ENCODE results near the gene RIPK3.

Gene RIPK3

GRCh38 chr14:24307575-24308341 lies 32.0 kb downstream of the RIPK3 start, which contains the start of gene CIDEB:
Gene CIDEB, minus strand, starts transcription at chr14:24307977. Its CDS starts 119 bp downstream, at chr14:24307858.
- TF ChIP-seq SIN3A (IDR thresholded peaks at IDR 0.05; ENCODE audit: borderline replicate concordance, insufficient read depth, low read length) (no peak), POLR2AphosphoS5 (IDR thresholded peaks at IDR 0.05; ENCODE audit: low read depth, low read length) (no peak), TAF1 (IDR thresholded peaks at IDR 0.05; ENCODE audit: borderline replicate concordance, insufficient read depth, low read length) (no peak), REST (IDR thresholded peaks at IDR 0.05; ENCODE audit: insufficient read depth in 1 of 2, low read depth in 2 of 2, low read length in 2 of 2) (no peak)

- TF ChIP-seq TAF1 (IDR thresholded peaks at IDR 0.05; ENCODE audit: borderline replicate concordance, insufficient read depth, low read length) (no peak), FOXP2 (optimal IDR thresholded peaks at IDR 0.05; ENCODE audit: borderline replicate concordance, extremely low read depth, extremely low read length, insufficient read depth) (no peak), SIN3A (IDR thresholded peaks at IDR 0.05; ENCODE audit: borderline replicate concordance, insufficient read depth, low read length) (no peak), REST (IDR thresholded peaks at IDR 0.05; ENCODE audit: insufficient read depth in 1 of 2, low read depth in 2 of 2, low read length in 2 of 2) (no peak), POLR2AphosphoS5 (IDR thresholded peaks at IDR 0.05; ENCODE audit: low read depth, low read length) (no peak)
Observed at GRCh38 chr14:24307156-24307574, 32.6 kb downstream of the RIPK3 start.

GRCh38 chr14:24304019-24304387 lies 35.8 kb downstream of the RIPK3 start:
- TF ChIP-seq SIN3A (IDR thresholded peaks at IDR 0.05; ENCODE audit: borderline replicate concordance, insufficient read depth, low read length) (no peak), FOXP2 (optimal IDR thresholded peaks at IDR 0.05; ENCODE audit: borderline replicate concordance, extremely low read depth, extremely low read length, insufficient read depth) (no peak), POLR2AphosphoS5 (IDR thresholded peaks at IDR 0.05; ENCODE audit: low read depth, low read length) (no peak), REST (IDR thresholded peaks at IDR 0.05; ENCODE audit: insufficient read depth in 1 of 2, low read depth in 2 of 2, low read length in 2 of 2) (no peak), TAF1 (IDR thresholded peaks at IDR 0.05; ENCODE audit: borderline replicate concordance, insufficient read depth, low read length) (no peak)

- TF ChIP-seq FOXP2 (optimal IDR thresholded peaks at IDR 0.05; ENCODE audit: borderline replicate concordance, extremely low read depth, extremely low read length, insufficient read depth) (no peak), SIN3A (IDR thresholded peaks at IDR 0.05; ENCODE audit: borderline replicate concordance, insufficient read depth, low read length) (no peak), TAF1 (IDR thresholded peaks at IDR 0.05; ENCODE audit: borderline replicate concordance, insufficient read depth, low read length) (no peak), POLR2AphosphoS5 (IDR thresholded peaks at IDR 0.05; ENCODE audit: low read depth, low read length) (no peak), REST (IDR thresholded peaks at IDR 0.05; ENCODE audit: insufficient read depth in 1 of 2, low read depth in 2 of 2, low read length in 2 of 2) (no peak)
Observed at GRCh38 chr14:24300326-24300980, 39.3 kb downstream of the RIPK3 start.
